ENCODE measurements around the gene BMI1.

BMI1 gene

GRCh38 chr10:22316286-22317075 is 4.4 kb upstream of the BMI1 start, which contains the start of gene COMMD3:
Gene COMMD3, plus strand, starts transcription at chr10:22316388. Its CDS starts 30 bp downstream, at chr10:22316418.
- 0 out of 2 replicates have a peak, but pooled peaks cover 15% of the 10 kb centered on the region for H3K36me3 ChIP-seq (ENCODE audit: low read length)
- H3K27ac ChIP-seq (ENCODE audit: low read depth, low read length), result peak within 1 kb of the TSS; percentile 77
- no peaks in the 10 kb centered on the region for H3K27me3 ChIP-seq (ENCODE audit: low read length)
- peaks cover 39% of the 10 kb centered on the region for H3F3A ChIP-seq (ENCODE audit: insufficient read depth)
- no peaks in the 10 kb centered on the region for H3K9me3 ChIP-seq (ENCODE audit: insufficient read depth, low read length)
- peak within 1 kb of the TSS; percentile 77 for H3K9ac ChIP-seq (ENCODE audit: low read length)
- no peaks in the 10 kb centered on the region for H3K79me2 ChIP-seq (ENCODE audit: insufficient read depth, low read length)
- no peak for TF ChIP-seq EZH2phosphoT487 (conservative IDR thresholded peaks at IDR 0.05; ENCODE audit: low read length)
- TF ChIP-seq CTCF (IDR thresholded peaks at IDR 0.05; ENCODE audit: insufficient read depth, low read length, poor library complexity, severe bottlenecking), result no peak
- peak within 1 kb of the TSS; percentile 77 for H3K4me3 ChIP-seq (ENCODE audit: insufficient read depth, low read length, poor library complexity, severe bottlenecking)
- H2AFZ ChIP-seq (ENCODE audit: low read depth, low read length, severe bottlenecking), result peak within 1 kb of the TSS; percentile 92
- no peaks in the 10 kb centered on the region for H3K9me2 ChIP-seq (replicated peaks; ENCODE audit: insufficient read depth, low read length)
- H3K4me2 ChIP-seq (ENCODE audit: low read depth, low read length, poor library complexity, severe bottlenecking), result peak within 1 kb of the TSS; percentile 96
- peaks cover 5% of the 10 kb centered on the region; the same call in 1 of the 2 replicates for H4K20me1 ChIP-seq (ENCODE audit: low read depth, low read length)

GRCh38 chr10:22317076-22317370 is 3.9 kb upstream of the BMI1 start:
- H3K9ac ChIP-seq (ENCODE audit: low read length), result peak overlapping the region; percentile 77
- H3K4me3 ChIP-seq (ENCODE audit: insufficient read depth, low read length, poor library complexity, severe bottlenecking), result peak overlapping the region; percentile 77
- H3K36me3 ChIP-seq (ENCODE audit: low read length), result 0 out of 2 replicates have a peak, but pooled peaks cover 15% of the 10 kb centered on the region
- peaks cover 5% of the 10 kb centered on the region; the same call in 1 of the 2 replicates for H4K20me1 ChIP-seq (ENCODE audit: low read depth, low read length)
- H3K27ac ChIP-seq (ENCODE audit: low read depth, low read length), result peak overlapping the region; percentile 77
- H3F3A ChIP-seq (ENCODE audit: insufficient read depth), result peaks cover 39% of the 10 kb centered on the region
- H3K79me2 ChIP-seq (ENCODE audit: insufficient read depth, low read length), result no peaks in the 10 kb centered on the region
- peak overlapping the region; percentile 91 for H2AFZ ChIP-seq (ENCODE audit: low read depth, low read length, severe bottlenecking)
- TF ChIP-seq CTCF (IDR thresholded peaks at IDR 0.05; ENCODE audit: insufficient read depth, low read length, poor library complexity, severe bottlenecking), result no peak
- no peak for TF ChIP-seq EZH2phosphoT487 (conservative IDR thresholded peaks at IDR 0.05; ENCODE audit: low read length)
- H3K9me3 ChIP-seq (ENCODE audit: insufficient read depth, low read length), result no peaks in the 10 kb centered on the region
- H3K9me2 ChIP-seq (replicated peaks; ENCODE audit: insufficient read depth, low read length), result no peaks in the 10 kb centered on the region
- H3K27me3 ChIP-seq (ENCODE audit: low read length), result no peaks in the 10 kb centered on the region
- peak overlapping the region; percentile 96 for H3K4me2 ChIP-seq (ENCODE audit: low read depth, low read length, poor library complexity, severe bottlenecking)

GRCh38 chr10:22317771-22318565 is 2.9 kb upstream of the BMI1 start:
- H3K9me3 ChIP-seq (ENCODE audit: insufficient read depth, low read length), result no peaks in the 10 kb centered on the region
- H3K9ac ChIP-seq (ENCODE audit: low read length), result no peak overlapping the region; the same call in 1 of the 2 replicates
- 0 out of 2 replicates have a peak, but pooled peaks cover 15% of the 10 kb centered on the region for H3K36me3 ChIP-seq (ENCODE audit: low read length)
- no peaks in the 10 kb centered on the region for H3K79me2 ChIP-seq (ENCODE audit: insufficient read depth, low read length)
- peak overlapping the region; percentile 77 for H3K4me3 ChIP-seq (ENCODE audit: insufficient read depth, low read length, poor library complexity, severe bottlenecking)
- no peak overlapping the region for H3K27ac ChIP-seq (ENCODE audit: low read depth, low read length)
- peaks cover 39% of the 10 kb centered on the region for H3F3A ChIP-seq (ENCODE audit: insufficient read depth)
- H4K20me1 ChIP-seq (ENCODE audit: low read depth, low read length), result peaks cover 5% of the 10 kb centered on the region; the same call in 1 of the 2 replicates
- H3K27me3 ChIP-seq (ENCODE audit: low read length), result no peaks in the 10 kb centered on the region
- H3K9me2 ChIP-seq (replicated peaks; ENCODE audit: insufficient read depth, low read length), result no peaks in the 10 kb centered on the region
- peak overlapping the region; percentile 96 for H3K4me2 ChIP-seq (ENCODE audit: low read depth, low read length, poor library complexity, severe bottlenecking)
- no peak for TF ChIP-seq EZH2phosphoT487 (conservative IDR thresholded peaks at IDR 0.05; ENCODE audit: low read length)
- TF ChIP-seq CTCF (IDR thresholded peaks at IDR 0.05; ENCODE audit: insufficient read depth, low read length, poor library complexity, severe bottlenecking), result no peak
- H2AFZ ChIP-seq (ENCODE audit: low read depth, low read length, severe bottlenecking), result no peak overlapping the region
